WTC11 (cell line): Measurements from ENCODE around the gene ZC3HAV1L. TPM values are rescaled to one million over a fixed set of nuclear protein-coding genes. Genes with fewer than 3 reads are reported as not detected.

Experiments
- ATAC-seq: fragments of 200-7000 bp; cut with Tn5 transposase; 2 replicates; pipeline ENCODE4 v1.10.0; 2021; ENCODE audit warnings: mild to moderate bottlenecking, moderate library complexity
- CTCF ChIA-PET: fragments of 300-600 bp; sonication (Branson Sonifier 250); formaldehyde crosslinking; loops from one replicate; lab custom pipeline; 2021; ENCODE audit warnings: antibody characterized with exemption; lab: Charles Lee
- POLR2A ChIA-PET: fragments of 350-600 bp; sonication (Branson Sonifier 250); formaldehyde crosslinking; loops from one replicate; lab custom pipeline; 2021; ENCODE audit warnings: antibody characterized with exemption; lab: Charles Lee
- DNase-seq: peaks from one replicate; pipeline ENCODE4 v3.0.0; 2021; ENCODE audit warnings: low spot score
- H3K27ac Mint-ChIP-seq: 2 replicates; pipeline ENCODE4 v1.8.0; 2021; ENCODE audit warnings: mixed read lengths
- H3K27me3 Mint-ChIP-seq: 2 replicates; pipeline ENCODE4 v1.8.0; 2021; ENCODE audit warnings: low read depth, mild to moderate bottlenecking, moderate library complexity, mixed read lengths
- H3K36me3 Mint-ChIP-seq: 2 replicates; pipeline ENCODE4 v1.8.0; 2021; ENCODE audit warnings: mixed read lengths
- H3K4me1 Mint-ChIP-seq: 2 replicates; pipeline ENCODE4 v1.8.0; 2022; ENCODE audit warnings: mixed read lengths
- H3K4me3 Mint-ChIP-seq: 2 replicates; pipeline ENCODE4 v1.8.0; 2021; ENCODE audit warnings: mild to moderate bottlenecking, moderate library complexity, mixed read lengths
- H3K9me3 Mint-ChIP-seq: 2 replicates; pipeline ENCODE4 v1.8.0; 2021; ENCODE audit warnings: mixed read lengths
- AFF4 ChIP-seq: sonication (generic); formaldehyde crosslinking; IDR thresholded peaks from 2 replicates; pipeline ENCODE4 v1.8.1; 2023; ENCODE audit warnings: mild to moderate bottlenecking, missing genetic modification reagents, borderline replicate concordance
- ATF1 ChIP-seq: sonication (generic); formaldehyde crosslinking; IDR thresholded peaks from 2 replicates; pipeline ENCODE4 v1.8.1; 2023; ENCODE audit warnings: mild to moderate bottlenecking, moderate library complexity, missing genetic modification reagents
- ATF3 ChIP-seq: sonication (generic); formaldehyde crosslinking; conservative IDR thresholded peaks from 2 replicates; pipeline ENCODE4 v1.8.1; 2022; ENCODE audit warnings: mild to moderate bottlenecking, missing genetic modification reagents
- CTCF ChIP-seq: fragments of 200-600 bp; IDR thresholded peaks from 2 replicates; pipeline ENCODE4 v1.8.0; 2022; ENCODE audit warnings: antibody characterized with exemption
- ESRRA ChIP-seq: sonication (generic); formaldehyde crosslinking; IDR thresholded peaks from 2 replicates; pipeline ENCODE4 v1.8.1; 2022; ENCODE audit warnings: mild to moderate bottlenecking, missing genetic modification reagents, borderline replicate concordance
- ETV6 ChIP-seq: sonication (generic); formaldehyde crosslinking; IDR thresholded peaks from 2 replicates; pipeline ENCODE4 v1.8.1; 2022; ENCODE audit warnings: mild to moderate bottlenecking, missing genetic modification reagents
- FOXP1 ChIP-seq: sonication (generic); formaldehyde crosslinking; IDR thresholded peaks from 2 replicates; pipeline ENCODE4 v1.8.0; 2022; ENCODE audit warnings: missing genetic modification reagents, mild to moderate bottlenecking, moderate library complexity, borderline replicate concordance
- GABPB1 ChIP-seq: sonication (generic); formaldehyde crosslinking; IDR thresholded peaks from 2 replicates; pipeline ENCODE4 v1.8.1; 2023; ENCODE audit warnings: mild to moderate bottlenecking, missing genetic modification reagents
- NFATC4 ChIP-seq: fragments of 250-450 bp; sonication (Bioruptor Pico); IDR thresholded peaks from 2 replicates; pipeline ENCODE4 v1.9.0; 2021; ENCODE audit warnings: mild to moderate bottlenecking
- PRRX2 ChIP-seq: fragments of 250-450 bp; sonication (Bioruptor Pico); IDR thresholded peaks from 2 replicates; pipeline ENCODE4 v1.8.0; 2021; ENCODE audit warnings: mild to moderate bottlenecking
- SP1 ChIP-seq: sonication (generic); formaldehyde crosslinking; conservative IDR thresholded peaks from 2 replicates; pipeline ENCODE4 v1.8.1; 2022; ENCODE audit warnings: missing genetic modification reagents
- TP53 ChIP-seq: sonication (generic); formaldehyde crosslinking; IDR thresholded peaks from 2 replicates; pipeline ENCODE4 v1.8.1; 2023; ENCODE audit warnings: mild to moderate bottlenecking, missing genetic modification reagents
- USF2 ChIP-seq: sonication (generic); formaldehyde crosslinking; IDR thresholded peaks from 2 replicates; pipeline ENCODE4 v1.8.1; 2023; ENCODE audit warnings: mild to moderate bottlenecking, missing genetic modification reagents, moderate library complexity
- ZBTB21 ChIP-seq: sonication (generic); formaldehyde crosslinking; IDR thresholded peaks from 2 replicates; pipeline ENCODE4 v1.8.1; 2023; ENCODE audit warnings: mild to moderate bottlenecking, missing genetic modification reagents, borderline replicate concordance
- ZNF138 ChIP-seq: sonication (generic); formaldehyde crosslinking; conservative IDR thresholded peaks from 2 replicates; pipeline ENCODE4 v1.8.1; 2022; ENCODE audit warnings: mild to moderate bottlenecking, moderate library complexity, missing genetic modification reagents
- ZNF232 ChIP-seq: sonication (generic); formaldehyde crosslinking; IDR thresholded peaks from 2 replicates; pipeline ENCODE4 v1.8.0; 2022; ENCODE audit warnings: mild to moderate bottlenecking, missing genetic modification reagents
- ZNF317 ChIP-seq: sonication (generic); formaldehyde crosslinking; IDR thresholded peaks from 2 replicates; pipeline ENCODE4 v1.8.1; 2023; ENCODE audit warnings: low read depth, mild to moderate bottlenecking, moderate library complexity, missing genetic modification reagents, borderline replicate concordance
- total RNA-seq: library from RNA; stranded (reverse); gene quantifications from 3 replicates; pipeline ENCODE4 v1.2.3, GENCODE V29; 2021

ZC3HAV1L gene
- total RNA-seq, 1 experiment from 2014 or later: 5.8 TPM

- Mint-ChIP-seq H3K9me3 (no peaks in the 10 kb centered on the region), H3K27ac (peak overlapping the region; percentile 91), H3K36me3 (peaks cover 74% of the 10 kb centered on the region), H3K27me3 (no peaks in the 10 kb centered on the region), H3K4me3 (no peak overlapping the region), H3K4me1 (no peaks in the 10 kb centered on the region)
- DNase-seq (no peak), ATAC-seq (no peak)
- no peak for TF ChIP-seq ATF1 (CRISPR knock-in tag)
- no peak for TF ChIP-seq FOXP1 (CRISPR knock-in tag)
- no peak for TF ChIP-seq NFATC4 (CRISPR knock-in tag)
- TF ChIP-seq ATF3: no peak
- no peak for TF ChIP-seq PRRX2
- TF ChIP-seq ZNF232 (CRISPR knock-in tag): no peak
- TF ChIP-seq ZBTB21 (CRISPR knock-in tag): no peak
- no peak for TF ChIP-seq USF2 (CRISPR knock-in tag)
- no peak for TF ChIP-seq GABPB1
- POLR2A ChIA-PET: no interaction called here
- CTCF ChIA-PET: interaction anchor here (1.3 to 1.9 kb wide), 13 partner anchors 11 to 228 kb away, joined by 3 to 25 read pairs (median 5); a partner anchor contains a TSS
These were observed 40.2 kb upstream of the ZC3HAV1L start for GRCh38 chr7:139075871-139076686.

GRCh38 chr7:139075031-139075652, 39.3 kb upstream of the ZC3HAV1L start:
- H3K4me1 Mint-ChIP-seq: no peaks in the 10 kb centered on the region
- no peak overlapping the region for H3K4me3 Mint-ChIP-seq
- no peaks in the 10 kb centered on the region for H3K27me3 Mint-ChIP-seq
- ChIA-PET POLR2A (no interaction called here), CTCF (interaction anchor here (0.5 to 1.9 kb wide), 37 partner anchors 8 to 365 kb away, joined by 3 to 25 read pairs (median 4); partner anchors contain the start of gene ZC3HAV1L)
- peak; percentile 53 for DNase-seq
- H3K9me3 Mint-ChIP-seq: no peaks in the 10 kb centered on the region
- H3K27ac Mint-ChIP-seq: peak overlapping the region; percentile 20; the same call in 1 of the 2 replicates
- peaks cover 69% of the 10 kb centered on the region for H3K36me3 Mint-ChIP-seq
- peak; percentile 87 for ATAC-seq
- no peak for TF ChIP-seq AFF4 (CRISPR knock-in tag)
- TF ChIP-seq CTCF: peak; percentile 70

- no peak overlapping the region for H3K27ac Mint-ChIP-seq
- TF ChIP-seq SP1 (no peak), TP53 (CRISPR knock-in tag) (no peak), ETV6 (no peak), ESRRA (CRISPR knock-in tag) (no peak), ZNF232 (CRISPR knock-in tag) (no peak), ZNF317 (CRISPR knock-in tag) (no peak), ZNF138 (CRISPR knock-in tag) (no peak)
- POLR2A ChIA-PET: no interaction called here
- ATAC-seq: no peak
- peaks cover 10% of the 10 kb centered on the region for H3K9me3 Mint-ChIP-seq
- H3K27me3 Mint-ChIP-seq: no peaks in the 10 kb centered on the region
- CTCF ChIA-PET: no interaction called here
- H3K36me3 Mint-ChIP-seq: peaks cover 66% of the 10 kb centered on the region
- no peak for DNase-seq
- no peaks in the 10 kb centered on the region for H3K4me1 Mint-ChIP-seq
- H3K4me3 Mint-ChIP-seq: no peak overlapping the region
These were observed 37.0 kb upstream of the ZC3HAV1L start for GRCh38 chr7:139072796-139073195.
